CD4-positive, alpha-beta T cell (primary cell): Measurements from ENCODE around the gene C3orf49. TPM values are rescaled to one million over a fixed set of nuclear protein-coding genes. Genes with fewer than 3 reads are reported as not detected.

Experiments used
- ATAC-seq: fragments of 200-7000 bp; cut with Tn5 transposase; one replicate; pipeline ENCODE4 v1.10.0; 2022; ENCODE audit warnings: mild to moderate bottlenecking; ENCODE audit not compliant: poor library complexity
- CTCF ChIA-PET: fragments of 350-600 bp; sonication (Branson Sonifier 250); formaldehyde crosslinking; loops from one replicate; lab custom pipeline; 2021; ENCODE audit warnings: antibody characterized with exemption, inconsistent platforms; lab: Charles Lee
- POLR2A ChIA-PET: fragments of 350-600 bp; sonication (Branson Sonifier 250); formaldehyde crosslinking; loops from one replicate; lab custom pipeline; 2021; ENCODE audit warnings: antibody characterized with exemption, inconsistent platforms; lab: Charles Lee
- DNase-seq, 14 experiments: peaks; one replicate each; pipeline ENCODE4 v3.0.0-alpha.2; 2013 to 2020; ENCODE audit warnings: mixed read lengths in 2 of 14
- H3K27ac ChIP-seq, 2 donors: one replicate each; pipeline versions ENCODE4 v1.5.1 to v1.7.0; 2013; ENCODE audit warnings: low read length in 2 of 2, low read depth in 1 of 2, mild to moderate bottlenecking in 1 of 2
- H3K27me3 ChIP-seq, 2 experiments: 1 replicate in 1 of 2; 2 replicates in 1 of 2; pipeline versions ENCODE4 v1.6.1 to v1.7.0; 2013; ENCODE audit warnings: low read length in 2 of 2, control low read depth in 1 of 2, mild to moderate bottlenecking in 1 of 2, moderate library complexity in 1 of 2; ENCODE audit not compliant: insufficient read depth in 2 of 2, control insufficient read depth in 1 of 2
- H3K36me3 ChIP-seq: one replicate; pipeline ENCODE4 v1.6.1; 2013; ENCODE audit warnings: low read length, control low read depth; ENCODE audit not compliant: insufficient read depth
- H3K4me1 ChIP-seq: one replicate; pipeline ENCODE4 v1.6.1; 2013; ENCODE audit warnings: low read length, control low read depth; ENCODE audit not compliant: insufficient read depth
- H3K4me3 ChIP-seq: one replicate; pipeline ENCODE4 v1.5.1; 2013; ENCODE audit warnings: mild to moderate bottlenecking, low read length, moderate library complexity
- H3K9me3 ChIP-seq, 2 experiments: 1 replicate in 1 of 2; 2 replicates in 1 of 2; pipeline versions ENCODE4 v1.6.1 to v1.7.0; 2013; ENCODE audit warnings: low read length in 2 of 2, mild to moderate bottlenecking in 2 of 2, control low read depth in 1 of 2, moderate library complexity in 1 of 2; ENCODE audit not compliant: control insufficient read depth in 1 of 2, insufficient read depth in 1 of 2
- H3K27ac Mint-ChIP-seq: one replicate; pipeline ENCODE4 v1.8.0; 2020; ENCODE audit warnings: mixed read lengths
- H3K27me3 Mint-ChIP-seq: one replicate; pipeline ENCODE4 v1.8.0; 2021; ENCODE audit warnings: mixed read lengths
- H3K36me3 Mint-ChIP-seq: one replicate; pipeline ENCODE4 v1.8.0; 2021; ENCODE audit warnings: low read depth, mixed read lengths
- H3K4me1 Mint-ChIP-seq: one replicate; pipeline ENCODE4 v1.8.0; 2021; ENCODE audit warnings: low read depth, mixed read lengths
- H3K4me3 Mint-ChIP-seq: one replicate; pipeline ENCODE4 v1.8.0; 2020; ENCODE audit warnings: mild to moderate bottlenecking, mixed read lengths
- H3K9me3 Mint-ChIP-seq: one replicate; pipeline ENCODE4 v1.8.0; 2020; ENCODE audit warnings: mixed read lengths
- intact Hi-C, 2 experiments: fragments of 100-400 bp; cut with DNase I in 1 of 2; cut with micrococcal nuclease in 1 of 2; formaldehyde crosslinking; loops; one replicate each; pipeline versions ENCODE4 v1.15.1 to v1.9.0; 2023 to 2025; cut with DNase I, micrococcal nuclease
- total RNA-seq, 174 experiments: library from RNA in 2 of 174; stranded (reverse) in 2 of 174; gene quantifications; one replicate each; pipeline ENCODE4 v1.2.3 and lab custom pipeline; 2021 to 2026
- TF ChIP-seq, protein P1 (sequence below): fragments of 200-600 bp; IDR thresholded peaks from one replicate; pipeline ENCODE4 v1.8.0; 2022; ENCODE audit warnings: antibody characterized with exemption, mild to moderate bottlenecking

Gene C3orf49
- total RNA-seq, 2 experiments from 2014 or later: not detected

DNA sequence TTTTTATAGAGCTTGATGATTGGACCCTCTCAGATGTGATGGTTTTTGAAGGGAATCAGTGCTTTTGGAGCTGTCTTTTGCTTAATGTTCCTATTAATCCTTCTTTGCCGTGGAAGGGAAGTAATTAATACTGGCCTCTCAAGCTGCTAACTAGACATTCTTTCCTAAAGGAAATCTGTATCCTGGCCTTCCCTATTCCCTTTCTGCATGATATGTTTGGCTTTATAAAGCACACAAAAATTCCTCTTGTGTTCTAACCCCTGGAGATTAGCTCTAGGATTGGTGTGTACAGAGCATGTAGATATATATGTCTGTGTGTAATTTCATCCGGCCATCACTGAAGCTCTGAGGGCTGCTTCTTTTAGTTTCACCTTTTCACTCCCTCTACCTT is 51.5 kb downstream of the C3orf49 start:
- no peak for ATAC-seq
- POLR2A ChIA-PET: no interaction called here
- no peaks in the 10 kb centered on the region for H3K27me3 ChIP-seq
- no peaks in the 10 kb centered on the region for H3K9me3 Mint-ChIP-seq
- no peaks in the 10 kb centered on the region for H3K9me3 ChIP-seq
- no peaks in the 10 kb centered on the region for H3K27me3 Mint-ChIP-seq
- CTCF ChIA-PET: interaction anchor here (1.3 kb wide), 1 partner anchor 47 kb away, joined by 3 read pairs; no protein-coding TSS in a partner anchor
- H3K4me3 ChIP-seq: no peak overlapping the region
- intact Hi-C loops: no loop called here
- TF ChIP-seq, protein P1, sequence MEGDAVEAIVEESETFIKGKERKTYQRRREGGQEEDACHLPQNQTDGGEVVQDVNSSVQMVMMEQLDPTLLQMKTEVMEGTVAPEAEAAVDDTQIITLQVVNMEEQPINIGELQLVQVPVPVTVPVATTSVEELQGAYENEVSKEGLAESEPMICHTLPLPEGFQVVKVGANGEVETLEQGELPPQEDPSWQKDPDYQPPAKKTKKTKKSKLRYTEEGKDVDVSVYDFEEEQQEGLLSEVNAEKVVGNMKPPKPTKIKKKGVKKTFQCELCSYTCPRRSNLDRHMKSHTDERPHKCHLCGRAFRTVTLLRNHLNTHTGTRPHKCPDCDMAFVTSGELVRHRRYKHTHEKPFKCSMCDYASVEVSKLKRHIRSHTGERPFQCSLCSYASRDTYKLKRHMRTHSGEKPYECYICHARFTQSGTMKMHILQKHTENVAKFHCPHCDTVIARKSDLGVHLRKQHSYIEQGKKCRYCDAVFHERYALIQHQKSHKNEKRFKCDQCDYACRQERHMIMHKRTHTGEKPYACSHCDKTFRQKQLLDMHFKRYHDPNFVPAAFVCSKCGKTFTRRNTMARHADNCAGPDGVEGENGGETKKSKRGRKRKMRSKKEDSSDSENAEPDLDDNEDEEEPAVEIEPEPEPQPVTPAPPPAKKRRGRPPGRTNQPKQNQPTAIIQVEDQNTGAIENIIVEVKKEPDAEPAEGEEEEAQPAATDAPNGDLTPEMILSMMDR: no peak
- no peak overlapping the region for H3K4me3 Mint-ChIP-seq
- H3K27ac ChIP-seq: no peak overlapping the region
- H3K27ac Mint-ChIP-seq: no peak overlapping the region
- peaks cover 5% of the 10 kb centered on the region for H3K36me3 ChIP-seq
- DNase-seq: no peak
- H3K36me3 Mint-ChIP-seq: peaks cover 8% of the 10 kb centered on the region
- peaks cover 3% of the 10 kb centered on the region for H3K4me1 ChIP-seq
- H3K4me1 Mint-ChIP-seq: peaks cover 69% of the 10 kb centered on the region

- Histone ChIP-seq H3K4me1 (peaks cover 4% of the 10 kb centered on the region), H3K27ac (no peak overlapping the region), H3K4me3 (no peak overlapping the region), H3K9me3 (no peaks in the 10 kb centered on the region), H3K36me3 (peaks cover 5% of the 10 kb centered on the region), H3K27me3 (no peaks in the 10 kb centered on the region)
- Mint-ChIP-seq H3K36me3 (peaks cover 4% of the 10 kb centered on the region), H3K4me1 (peaks cover 77% of the 10 kb centered on the region), H3K4me3 (no peak overlapping the region), H3K27me3 (no peaks in the 10 kb centered on the region), H3K9me3 (no peaks in the 10 kb centered on the region), H3K27ac (no peak overlapping the region)
- DNase-seq (no peak), ATAC-seq (no peak)
- TF ChIP-seq, protein P1: no peak
- intact Hi-C loops: no loop called here
- POLR2A ChIA-PET: interaction anchor here (1.0 kb wide), 1 partner anchor 39 kb away, joined by 3 read pairs; no protein-coding TSS in a partner anchor
- CTCF ChIA-PET: interaction anchor here (1.4 kb wide), 1 partner anchor 159 kb away, joined by 3 read pairs; no protein-coding TSS in a partner anchor
These were observed 53.2 kb downstream of the C3orf49 start for GRCh38 chr3:63872135-63872924.

DNA sequence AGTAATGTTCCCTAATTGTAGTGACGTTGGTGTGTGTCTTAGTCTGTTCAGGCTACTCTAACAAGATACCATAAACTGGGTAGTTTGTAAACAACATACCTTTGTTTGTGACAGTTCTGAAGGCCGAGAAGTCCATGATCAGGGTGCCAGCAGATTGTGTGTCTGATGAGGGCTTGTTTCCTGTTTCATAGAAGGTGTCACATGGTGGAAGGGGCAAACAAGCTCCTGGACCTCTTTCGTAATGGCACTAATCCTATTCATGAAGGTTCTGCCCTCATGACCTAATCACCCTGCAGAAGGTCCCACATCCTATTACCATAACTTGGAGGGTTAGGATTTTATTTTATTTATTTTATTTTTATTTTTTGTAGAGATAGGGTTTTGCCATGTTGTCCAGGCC is 55.7 kb downstream of the C3orf49 start:
- H3K27me3 ChIP-seq: no peaks in the 10 kb centered on the region
- no peak overlapping the region for H3K4me3 ChIP-seq
- ChIA-PET POLR2A (no interaction called here), CTCF (no interaction called here)
- peaks cover 5% of the 10 kb centered on the region for H3K36me3 ChIP-seq
- no peaks in the 10 kb centered on the region for H3K9me3 ChIP-seq
- DNase-seq (no peak), ATAC-seq (no peak)
- no peak overlapping the region for H3K27ac ChIP-seq
- TF ChIP-seq, protein P1: no peak
- no peaks in the 10 kb centered on the region for H3K36me3 Mint-ChIP-seq
- intact Hi-C loops: no loop called here
- H3K4me1 ChIP-seq: peaks cover 19% of the 10 kb centered on the region
- H3K9me3 Mint-ChIP-seq: no peaks in the 10 kb centered on the region
- H3K27ac Mint-ChIP-seq: no peak overlapping the region
- H3K4me3 Mint-ChIP-seq: no peak overlapping the region
- peaks cover 78% of the 10 kb centered on the region for H3K4me1 Mint-ChIP-seq
- H3K27me3 Mint-ChIP-seq: no peaks in the 10 kb centered on the region
